NCI-H345 treated with DMSO at 0.1 percent for 48 hours (cell line): ENCODE results near the gene LMF1.

Experiments used
- DNase-seq: peaks from one replicate; lab custom pipeline; 2025; ENCODE audit not compliant: unreplicated experiment; lab: John Stamatoyannopoulos, UW

The LMF1 gene

DNA sequence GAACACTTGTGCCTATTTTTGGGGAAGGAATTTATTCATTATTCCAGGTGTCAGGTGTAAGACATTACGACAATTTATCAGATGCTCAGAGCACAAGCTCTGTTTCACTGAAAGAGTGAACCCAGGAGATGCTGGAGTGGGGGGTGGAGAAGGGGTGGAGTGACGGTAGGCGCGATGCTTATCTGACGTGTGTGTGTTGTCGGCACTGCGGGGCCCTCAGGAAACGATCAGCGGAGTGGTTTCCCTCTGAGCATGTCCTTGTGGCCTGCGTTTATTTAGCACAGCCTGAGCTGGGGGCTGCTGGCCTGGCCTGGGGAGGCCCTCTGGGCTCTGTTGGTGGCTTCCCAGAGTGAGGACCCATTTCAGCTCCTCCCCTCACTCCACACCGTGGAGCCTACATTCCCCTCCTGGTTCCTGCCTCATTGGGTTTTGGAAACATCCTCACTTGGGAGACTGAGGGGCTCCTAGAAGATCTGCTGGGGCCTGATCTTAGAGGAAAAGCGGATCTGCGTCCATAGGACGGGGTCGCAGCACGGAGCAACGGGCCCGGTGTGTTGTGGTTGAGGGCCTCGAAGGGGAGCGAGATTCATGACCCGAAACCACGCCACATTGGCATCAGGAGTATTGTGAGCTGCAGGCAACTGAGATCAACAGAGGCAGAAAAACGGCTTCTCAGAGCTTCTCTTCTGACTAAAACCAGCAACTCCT is 151.3 kb downstream of the LMF1 start:
- no peak for DNase-seq

DNA sequence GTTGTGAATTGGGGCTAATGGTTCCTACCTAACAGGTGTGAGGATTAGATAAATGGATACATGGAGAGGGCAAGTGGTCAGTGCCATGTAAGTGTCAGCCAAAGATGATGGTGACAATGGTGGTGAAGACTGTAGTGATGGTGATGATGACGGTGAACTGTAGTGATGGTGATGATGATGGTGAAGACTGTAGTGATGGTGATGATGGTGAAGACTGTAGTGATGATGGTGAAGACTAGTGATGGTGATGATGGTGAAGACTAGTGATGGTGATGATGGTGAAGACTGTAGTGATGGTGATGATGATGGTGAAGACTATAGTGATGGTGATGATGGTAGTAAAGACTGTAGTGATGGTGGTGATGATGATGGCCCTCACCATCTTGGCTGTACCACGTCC is 152.2 kb downstream of the LMF1 start:
- DNase-seq: no peak

DNA sequence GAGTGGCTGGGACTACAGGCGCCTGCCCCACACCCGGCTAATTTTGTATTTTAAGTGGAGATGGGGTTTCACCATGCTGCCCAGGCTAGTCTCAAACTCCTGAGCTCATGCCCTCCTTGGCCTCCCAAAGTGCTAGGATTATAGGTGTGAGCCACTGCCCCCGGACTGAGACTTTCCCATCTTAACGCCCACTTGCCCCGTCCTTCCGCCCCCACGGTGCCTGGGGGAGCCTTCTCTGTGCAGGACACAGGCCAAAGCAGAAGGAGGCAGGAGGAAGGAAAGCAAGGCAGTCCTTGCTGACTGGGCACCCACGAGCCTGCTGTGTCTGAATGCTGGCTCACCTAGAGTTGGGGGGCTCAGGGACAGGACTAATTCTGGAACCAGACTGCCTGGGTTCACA is 152.7 kb downstream of the LMF1 start:
- no peak for DNase-seq

DNA sequence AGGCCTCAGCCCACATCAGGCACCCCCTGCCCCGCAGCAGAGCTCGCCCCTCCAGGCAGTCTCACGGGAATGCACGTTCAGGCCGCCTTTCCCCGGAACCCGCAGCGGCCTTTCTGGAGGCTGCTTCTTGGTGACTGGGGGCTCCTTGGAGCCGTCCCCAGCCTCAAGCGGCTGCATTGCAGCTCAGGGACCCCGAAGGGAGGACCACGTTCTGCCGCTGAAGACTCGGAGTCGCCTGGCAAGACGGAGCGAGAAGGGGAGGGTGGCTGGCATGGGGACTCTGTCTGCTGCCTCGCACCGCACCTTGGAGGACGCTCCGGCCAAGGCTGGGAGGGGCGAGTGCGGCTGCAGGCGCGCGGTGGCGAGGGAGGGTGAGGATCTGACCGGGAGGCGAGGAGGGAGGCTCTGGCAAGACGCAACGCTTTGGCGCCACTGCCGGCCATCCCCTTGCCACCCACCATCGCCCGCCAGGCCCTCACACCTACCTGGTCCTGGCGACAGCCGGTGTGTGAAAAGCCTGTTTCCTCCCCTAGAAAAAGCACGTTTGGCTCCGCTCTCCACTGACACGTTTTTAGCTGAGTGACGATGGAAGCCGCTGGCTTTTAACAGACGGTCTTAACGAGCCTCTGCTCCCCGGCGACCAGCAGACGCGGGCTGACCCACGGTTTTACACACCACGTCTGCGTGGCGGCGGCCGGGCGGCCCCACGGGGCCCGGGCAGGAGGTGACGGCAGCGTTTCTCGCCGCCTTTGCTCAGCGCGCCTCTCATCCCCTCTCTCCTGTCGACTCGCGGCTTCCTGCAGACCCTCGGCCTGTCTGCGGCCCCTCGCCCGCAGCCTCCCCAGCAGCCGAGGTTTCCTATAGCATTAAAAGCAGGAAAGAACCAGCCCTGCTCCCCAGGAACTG is 153.5 kb downstream of the LMF1 start:
- no peak for DNase-seq

DNA sequence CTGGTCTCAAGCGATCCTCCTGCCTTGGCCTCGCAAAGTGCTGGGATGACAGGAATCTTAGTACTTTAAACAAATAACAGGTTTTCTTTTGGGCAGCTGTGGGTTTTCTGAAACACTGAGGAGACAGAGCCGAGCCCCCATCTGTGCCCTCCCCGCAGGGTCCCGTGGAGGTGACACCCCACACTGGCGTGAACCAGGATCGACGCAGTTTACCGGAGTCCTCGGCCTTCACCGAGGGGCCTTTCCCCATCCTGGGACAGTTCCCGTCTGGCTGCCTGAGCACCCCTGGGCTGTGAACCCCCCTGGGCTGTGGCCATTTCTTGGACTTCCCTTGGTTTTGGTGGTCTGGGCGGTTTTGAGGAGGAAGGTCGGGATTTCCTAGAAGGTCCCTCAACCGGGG is 154.9 kb downstream of the LMF1 start:
- no peak for DNase-seq

DNA sequence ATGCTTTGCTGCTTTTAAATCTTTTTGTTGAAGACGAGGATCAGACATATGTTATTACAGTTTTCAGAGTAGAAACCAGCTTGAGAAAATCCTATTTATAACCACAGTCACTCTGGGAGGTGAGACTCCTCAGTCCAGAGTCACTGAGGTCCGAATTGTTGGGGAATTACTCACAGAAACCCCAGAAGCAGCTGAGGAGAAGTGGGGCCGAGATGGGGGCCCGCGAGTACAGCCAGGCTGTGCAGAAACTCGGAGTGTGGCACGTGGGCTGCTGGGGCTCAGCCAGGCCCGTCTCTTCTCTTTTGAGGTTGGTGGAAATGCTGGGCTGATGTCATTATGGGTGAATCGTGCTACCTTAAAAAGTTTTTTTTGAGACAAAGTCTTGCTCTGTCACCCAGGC is 155.8 kb downstream of the LMF1 start:
- no peak for DNase-seq

DNA sequence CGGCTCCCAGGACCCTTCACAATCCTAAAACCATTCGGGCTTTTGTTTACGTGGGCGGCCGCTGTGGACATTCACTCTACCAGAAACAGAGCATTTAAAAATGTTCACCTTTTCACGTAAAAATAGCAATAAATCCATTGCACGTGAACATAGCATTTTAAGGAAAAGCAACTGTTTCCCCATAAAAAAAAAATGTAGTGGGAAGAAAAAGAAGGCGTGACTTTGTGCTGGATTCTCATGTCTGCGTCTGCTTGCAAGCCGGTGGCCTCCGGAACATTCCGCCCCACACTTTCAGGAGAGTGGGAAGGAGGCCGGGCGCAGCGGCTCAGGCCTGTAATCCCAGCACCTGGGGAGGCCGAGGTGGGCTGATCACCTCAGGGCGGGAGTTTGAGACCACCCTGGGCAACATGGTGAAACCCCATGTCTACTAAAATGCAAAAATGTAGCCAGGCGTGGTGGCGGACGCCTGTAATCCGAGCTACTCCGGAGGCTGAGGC is 156.8 kb downstream of the LMF1 start:
- no peak for DNase-seq

DNA sequence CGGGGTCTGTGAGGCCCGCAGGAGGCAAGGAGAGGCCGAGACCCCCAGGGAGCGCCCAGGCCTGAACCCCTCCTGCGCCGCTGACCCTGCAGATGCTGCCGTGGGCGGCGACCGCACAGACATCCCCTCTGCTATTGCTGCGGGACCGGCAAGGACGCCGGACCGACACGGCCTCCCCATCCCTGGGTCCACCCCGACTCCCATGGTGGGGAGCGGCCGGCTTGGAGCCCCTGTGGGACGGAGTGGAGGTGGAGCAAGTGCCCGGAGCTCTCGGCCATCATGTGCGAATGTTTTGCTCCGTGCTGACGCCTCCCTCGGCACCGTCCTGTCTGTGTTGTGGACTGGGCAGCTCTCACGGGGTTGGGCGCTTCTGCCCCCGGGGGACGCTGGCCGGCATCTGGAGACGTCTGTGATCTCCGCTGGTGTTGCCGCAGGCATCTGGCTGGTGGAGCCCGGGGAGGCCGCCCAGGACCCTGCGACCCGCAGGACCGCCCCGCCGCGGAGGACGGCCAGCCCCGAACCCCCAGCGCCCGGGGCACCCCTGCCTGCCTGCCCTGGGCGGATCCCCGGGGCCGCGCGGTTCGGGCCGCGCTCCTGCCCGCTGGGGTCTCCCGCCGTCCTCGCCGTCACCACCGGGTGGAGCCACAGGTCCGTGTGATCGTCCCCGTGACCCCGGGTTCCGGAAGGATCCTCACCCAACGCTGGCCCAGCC is 157.4 kb downstream of the LMF1 start:
- DNase-seq: peak; percentile 21

DNA sequence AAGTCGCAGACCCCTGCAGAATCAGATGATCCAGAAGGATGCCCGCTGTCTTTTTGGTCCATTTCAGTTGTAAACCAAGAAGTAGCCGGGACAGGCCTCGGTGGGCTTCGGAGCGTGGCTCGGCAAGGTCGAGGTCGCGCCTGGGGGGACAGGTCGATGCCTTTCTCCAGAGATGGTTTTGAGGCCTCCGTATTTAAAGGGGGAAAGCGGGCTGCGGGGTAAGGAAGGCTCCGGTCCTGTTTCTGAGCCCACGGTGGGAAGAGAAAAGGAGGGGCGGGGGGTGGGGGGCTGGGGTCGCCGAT is 162.7 kb downstream of the LMF1 start:
- no peak for DNase-seq

DNA sequence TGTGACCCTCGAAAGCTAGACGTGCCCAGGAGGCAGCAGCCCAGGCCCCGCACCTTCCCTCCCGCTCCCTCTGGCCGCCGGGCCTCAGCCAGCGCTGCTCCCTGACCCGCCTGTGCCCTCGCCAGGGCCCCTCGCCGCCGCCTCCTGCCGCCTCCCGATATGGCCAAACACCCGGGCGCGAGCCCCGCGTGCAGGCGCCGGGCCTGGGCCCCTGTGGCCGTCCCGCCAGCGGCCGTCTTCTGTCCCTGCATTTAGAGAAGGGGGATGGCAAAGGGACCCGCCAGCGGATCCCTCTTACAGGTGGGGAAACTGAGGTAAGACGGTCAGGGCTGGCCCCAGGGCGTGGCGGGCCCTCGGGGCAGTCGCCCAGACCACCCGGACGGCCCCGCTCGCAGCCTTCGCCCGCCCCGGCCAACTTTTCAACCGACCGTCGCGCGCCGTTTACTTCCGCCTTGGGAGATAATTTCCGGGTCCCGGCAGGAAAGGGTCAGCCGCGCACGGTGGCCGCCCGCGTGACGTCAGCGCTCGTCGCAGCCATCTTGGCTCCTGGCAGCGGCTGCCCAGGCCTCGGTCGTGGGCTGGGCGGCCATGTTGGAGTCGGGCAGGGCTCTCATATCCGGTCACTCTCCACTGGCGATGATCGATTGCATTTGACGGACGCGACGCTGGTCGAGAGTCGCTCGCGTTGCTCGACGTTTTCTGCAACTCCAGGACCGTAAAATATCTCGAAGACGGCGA is 163.3 kb downstream of the LMF1 start:
- peak; percentile 52 for DNase-seq

DNA sequence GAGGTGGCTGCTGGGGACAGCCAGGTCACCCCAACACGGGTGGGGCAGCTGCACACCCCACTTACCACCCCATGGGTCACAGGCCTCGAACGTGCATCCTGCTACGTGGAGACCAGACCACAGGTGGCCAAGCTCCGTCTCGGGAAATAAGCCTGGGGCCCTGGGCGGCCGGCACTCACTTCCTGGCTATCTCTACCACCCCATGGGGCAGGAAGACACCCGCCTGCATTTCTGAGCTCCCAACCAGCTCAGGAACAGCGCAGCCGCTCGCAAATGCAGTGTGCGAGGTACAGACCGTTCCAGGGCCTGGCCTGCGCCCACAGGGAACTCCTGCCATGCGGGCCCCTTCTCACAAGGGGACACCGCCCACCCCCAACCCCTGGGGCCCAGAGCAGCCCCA is 165.3 kb downstream of the LMF1 start:
- DNase-seq: no peak

DNA sequence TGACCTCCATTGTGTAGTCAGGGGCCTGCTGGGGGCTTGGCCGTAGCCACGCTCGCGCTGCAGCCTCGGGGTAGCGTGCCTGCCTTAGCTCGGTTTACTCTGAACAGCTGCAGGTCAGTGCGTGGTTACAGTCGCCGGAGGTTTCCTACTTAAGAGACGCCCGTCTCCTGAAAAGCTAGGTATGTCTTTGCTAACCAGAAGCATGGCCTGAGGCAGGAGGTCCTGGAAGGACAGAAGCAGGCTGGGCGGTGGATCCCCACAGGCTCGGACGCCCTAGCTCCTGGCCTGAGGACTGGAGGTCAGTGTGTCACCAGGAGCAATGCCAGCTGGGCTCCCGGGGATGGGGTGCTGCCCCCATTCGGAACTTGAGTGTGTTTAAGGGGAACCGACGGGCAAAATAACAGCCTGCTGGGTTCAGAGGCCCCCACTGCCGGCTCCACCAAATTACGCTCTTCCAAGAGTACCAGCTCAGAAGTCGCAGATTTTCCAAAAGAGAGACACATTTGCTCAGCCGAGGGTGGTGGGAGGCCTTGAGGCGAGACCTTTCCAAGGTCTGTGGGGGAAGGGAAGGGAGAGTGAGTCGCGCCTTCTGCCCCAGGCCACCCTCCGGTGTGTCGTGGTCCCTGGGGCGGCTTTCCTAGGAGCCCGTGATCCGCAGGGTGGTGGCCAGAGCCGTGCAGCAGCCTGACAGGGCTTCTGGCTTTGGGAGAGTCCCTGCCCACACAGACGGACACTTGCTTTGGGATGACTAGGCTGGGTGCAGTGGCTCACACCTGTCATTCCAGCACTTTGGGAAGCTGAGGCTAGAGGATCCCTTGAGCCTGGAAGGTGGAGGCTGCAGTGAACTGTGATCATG is 166.4 kb downstream of the LMF1 start:
- DNase-seq: no peak

DNA sequence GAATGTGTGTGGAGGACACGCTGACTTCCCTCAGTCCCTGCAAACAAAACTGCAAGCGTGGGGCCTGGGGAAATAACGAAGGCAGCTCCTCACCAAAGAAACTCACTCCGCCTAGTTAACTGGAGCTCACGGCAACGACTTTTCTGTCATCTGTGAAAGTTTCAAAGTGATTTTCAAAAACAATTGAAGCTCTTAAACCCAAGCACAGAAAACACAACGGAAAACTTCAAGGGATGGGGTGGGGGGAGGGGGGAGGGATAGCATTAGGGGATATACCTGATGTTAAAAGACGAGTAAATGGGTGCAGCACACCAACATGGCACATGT is 167.1 kb downstream of the LMF1 start:
- no peak for DNase-seq
